Measurements from ENCODE around the gene SLCO4C1. TPM values are rescaled to one million over a fixed set of nuclear protein-coding genes. Genes with fewer than 3 reads are reported as not detected.
A peak's percentile ranks its signal among the peaks of the same experiment; 100 is the strongest.
"Not testable (repeated sequence)": the region's sequence is repeated elsewhere in the genome, so short reads cannot be mapped to it uniquely, and the experiment has no call there.

SLCO4C1 gene, protein sequence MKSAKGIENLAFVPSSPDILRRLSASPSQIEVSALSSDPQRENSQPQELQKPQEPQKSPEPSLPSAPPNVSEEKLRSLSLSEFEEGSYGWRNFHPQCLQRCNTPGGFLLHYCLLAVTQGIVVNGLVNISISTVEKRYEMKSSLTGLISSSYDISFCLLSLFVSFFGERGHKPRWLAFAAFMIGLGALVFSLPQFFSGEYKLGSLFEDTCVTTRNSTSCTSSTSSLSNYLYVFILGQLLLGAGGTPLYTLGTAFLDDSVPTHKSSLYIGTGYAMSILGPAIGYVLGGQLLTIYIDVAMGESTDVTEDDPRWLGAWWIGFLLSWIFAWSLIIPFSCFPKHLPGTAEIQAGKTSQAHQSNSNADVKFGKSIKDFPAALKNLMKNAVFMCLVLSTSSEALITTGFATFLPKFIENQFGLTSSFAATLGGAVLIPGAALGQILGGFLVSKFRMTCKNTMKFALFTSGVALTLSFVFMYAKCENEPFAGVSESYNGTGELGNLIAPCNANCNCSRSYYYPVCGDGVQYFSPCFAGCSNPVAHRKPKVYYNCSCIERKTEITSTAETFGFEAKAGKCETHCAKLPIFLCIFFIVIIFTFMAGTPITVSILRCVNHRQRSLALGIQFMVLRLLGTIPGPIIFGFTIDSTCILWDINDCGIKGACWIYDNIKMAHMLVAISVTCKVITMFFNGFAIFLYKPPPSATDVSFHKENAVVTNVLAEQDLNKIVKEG
- under 1 TPM; 0.25 to 0.42 TPM for total RNA-seq

DNA sequence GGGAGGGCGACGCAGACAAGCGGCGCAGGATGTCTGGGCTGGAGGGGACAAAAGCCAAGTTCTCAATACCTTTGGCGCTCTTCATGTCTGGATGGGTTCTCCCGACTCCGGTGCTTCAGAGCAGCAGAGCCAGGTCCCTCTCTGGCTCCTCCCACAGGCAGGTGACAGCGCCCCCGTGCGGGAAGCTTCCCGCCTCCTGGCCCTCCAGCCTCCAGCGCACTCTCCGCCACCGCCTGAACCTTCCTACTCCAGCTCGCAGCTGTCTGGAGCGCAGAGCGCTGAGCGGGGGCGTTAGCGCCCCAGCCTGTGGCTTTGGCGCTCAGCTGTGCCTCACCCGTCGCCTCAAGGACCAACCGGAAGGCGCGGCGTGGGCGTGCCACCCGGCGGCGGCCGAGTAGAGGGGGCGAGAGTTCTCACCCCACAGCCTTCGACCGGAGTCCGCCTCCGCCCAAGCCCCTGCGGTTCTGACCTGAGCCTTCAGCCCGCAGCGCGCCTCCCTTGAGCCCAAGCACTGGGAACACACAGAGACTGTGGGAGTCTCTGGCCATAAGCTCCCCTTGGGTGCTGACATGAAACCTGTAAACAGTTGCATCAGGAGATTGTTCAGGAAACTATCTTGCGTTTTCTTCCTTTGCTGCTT is at the start of gene SLCO4C1:
Gene SLCO4C1 (minus strand): TSS at position 107 of the 640 bp plus-strand sequence. CDS start 22 bp downstream, at position 85.
- H3K9me3 Mint-ChIP-seq: no peaks in the 10 kb centered on the region
- peaks cover 25% of the 10 kb centered on the region for H3K4me1 Mint-ChIP-seq
- H3K27ac Mint-ChIP-seq: peak within 1 kb of the TSS; percentile 60
- H3K27me3 Mint-ChIP-seq: peaks cover 12% of the 10 kb centered on the region
- peak within 1 kb of the TSS; percentile 78 for H3K4me3 Mint-ChIP-seq
- POLR2A ChIA-PET: no interaction called here
- CTCF ChIA-PET: interaction anchor here (1.1 to 2.3 kb wide), 2 partner anchors 11 to 65 kb away, joined by 3 to 7 read pairs; no protein-coding TSS in a partner anchor
- no peaks in the 10 kb centered on the region for H3K36me3 Mint-ChIP-seq (ENCODE audit: low read depth)
- peak; percentile 73 for DNase-seq

DNA sequence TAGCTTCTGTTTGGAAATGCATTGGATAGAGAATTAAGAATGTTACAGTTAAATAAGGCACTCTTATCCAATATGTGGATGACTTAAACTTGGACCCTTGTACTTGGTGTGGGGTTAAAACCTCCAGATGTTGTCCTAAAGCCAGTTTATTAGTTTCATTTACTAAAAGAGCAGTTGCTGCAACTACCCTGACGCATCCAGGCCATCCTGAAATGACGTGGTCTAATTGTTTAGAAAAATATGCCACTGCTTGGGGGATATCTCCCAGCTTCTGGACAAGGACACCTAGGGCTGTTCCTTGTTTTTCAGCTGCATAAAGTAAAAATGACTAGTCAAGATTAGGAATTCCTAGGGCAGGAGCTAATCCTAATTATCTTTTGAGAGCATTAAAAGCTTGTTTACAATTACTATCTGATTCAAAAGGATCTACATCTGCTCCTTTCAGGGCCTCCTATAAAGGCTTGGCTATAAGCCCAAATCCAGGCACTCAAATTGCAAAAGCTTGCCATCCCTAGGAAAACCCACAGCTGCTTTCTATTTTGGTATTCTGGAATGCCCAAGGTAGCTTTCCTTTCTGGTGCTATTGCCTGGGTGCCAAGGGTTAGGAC is 45.7 kb upstream of the SLCO4C1 start:
- Mint-ChIP-seq H3K27ac (no peak overlapping the region), H3K27me3 (no peaks in the 10 kb centered on the region), H3K9me3 (no peaks in the 10 kb centered on the region), H3K4me3 (no peak overlapping the region), H3K4me1 (no peaks in the 10 kb centered on the region), H3K36me3 (ENCODE audit: low read depth) (no peaks in the 10 kb centered on the region)
- CTCF ChIA-PET: no interaction called here
- no peak for DNase-seq
- POLR2A ChIA-PET: no interaction called here

DNA sequence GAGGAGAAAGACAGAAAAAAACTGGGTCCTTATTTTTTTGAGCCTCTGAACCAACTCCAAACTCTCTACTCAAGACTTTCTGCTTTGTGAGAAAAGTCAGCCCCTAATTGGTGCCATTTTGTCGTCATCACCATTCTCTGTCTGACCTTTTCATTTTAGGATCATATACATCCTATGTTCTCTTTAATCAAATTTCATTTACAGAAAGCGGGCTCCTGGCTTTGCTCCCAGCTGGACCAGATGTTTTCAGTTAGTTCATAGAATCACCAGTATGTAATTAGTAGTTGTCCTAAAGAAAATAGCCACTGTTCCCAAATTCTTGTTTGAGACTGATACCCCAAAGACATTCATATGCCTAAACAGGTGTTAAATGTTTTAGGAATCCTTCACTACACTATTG is 28.6 kb upstream of the SLCO4C1 start:
- POLR2A ChIA-PET: no interaction called here
- CTCF ChIA-PET: no interaction called here
- Mint-ChIP-seq H3K36me3 (ENCODE audit: low read depth) (no peaks in the 10 kb centered on the region), H3K27me3 (no peaks in the 10 kb centered on the region), H3K27ac (no peak overlapping the region), H3K4me3 (no peak overlapping the region), H3K4me1 (no peaks in the 10 kb centered on the region), H3K9me3 (no peaks in the 10 kb centered on the region)
- DNase-seq: no peak

DNA sequence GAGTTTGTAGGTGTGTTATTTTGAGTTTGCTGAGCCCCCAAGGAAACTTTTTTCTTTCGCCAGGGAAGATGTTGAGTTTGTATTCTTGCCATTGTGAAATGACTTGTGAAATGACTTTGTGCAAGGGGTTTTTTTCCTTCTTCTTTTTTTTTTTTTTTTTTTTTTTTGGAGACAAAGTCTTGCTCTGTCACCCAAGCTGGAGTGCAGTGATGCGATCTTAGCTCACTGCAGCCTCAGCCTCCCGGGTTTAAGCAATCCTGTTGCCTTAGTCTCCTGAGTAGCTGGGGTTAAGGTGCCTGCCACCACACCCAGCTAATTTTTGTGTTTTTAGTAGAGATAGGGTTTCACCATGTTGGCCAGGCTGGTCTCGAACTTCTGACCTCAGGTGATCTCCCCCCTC is 22.7 kb upstream of the SLCO4C1 start:
- CTCF ChIA-PET; H3K4me1 Mint-ChIP-seq; DNase-seq; H3K4me3 Mint-ChIP-seq; H3K27me3 Mint-ChIP-seq; H3K9me3 Mint-ChIP-seq; H3K27ac Mint-ChIP-seq; H3K36me3 Mint-ChIP-seq (ENCODE audit: low read depth); POLR2A ChIA-PET: not testable (repeated sequence)

DNA sequence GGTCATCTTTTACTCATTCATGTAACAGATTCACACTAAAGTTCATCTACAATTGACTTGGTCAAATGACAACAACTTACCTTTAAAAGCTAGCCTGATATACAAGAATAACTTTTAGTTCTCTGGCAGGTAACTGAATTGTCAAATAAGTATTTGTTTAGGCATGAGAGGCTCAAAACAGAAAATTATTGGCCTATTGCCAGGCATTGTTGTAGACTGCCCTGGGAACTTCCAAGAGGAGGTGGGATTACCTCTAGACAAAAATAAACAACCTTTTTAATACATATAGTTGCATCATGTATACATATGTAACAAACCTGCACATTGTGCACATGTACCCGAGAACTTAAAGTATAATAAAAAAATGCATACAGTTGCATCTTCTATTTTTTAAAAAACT is 18.2 kb upstream of the SLCO4C1 start:
- H3K27ac Mint-ChIP-seq: no peak overlapping the region
- no peaks in the 10 kb centered on the region for H3K9me3 Mint-ChIP-seq
- H3K27me3 Mint-ChIP-seq: no peaks in the 10 kb centered on the region
- H3K4me3 Mint-ChIP-seq: no peak overlapping the region
- CTCF ChIA-PET: no interaction called here
- POLR2A ChIA-PET: no interaction called here
- H3K4me1 Mint-ChIP-seq: no peaks in the 10 kb centered on the region
- no peak for DNase-seq
- no peaks in the 10 kb centered on the region for H3K36me3 Mint-ChIP-seq (ENCODE audit: low read depth)

DNA sequence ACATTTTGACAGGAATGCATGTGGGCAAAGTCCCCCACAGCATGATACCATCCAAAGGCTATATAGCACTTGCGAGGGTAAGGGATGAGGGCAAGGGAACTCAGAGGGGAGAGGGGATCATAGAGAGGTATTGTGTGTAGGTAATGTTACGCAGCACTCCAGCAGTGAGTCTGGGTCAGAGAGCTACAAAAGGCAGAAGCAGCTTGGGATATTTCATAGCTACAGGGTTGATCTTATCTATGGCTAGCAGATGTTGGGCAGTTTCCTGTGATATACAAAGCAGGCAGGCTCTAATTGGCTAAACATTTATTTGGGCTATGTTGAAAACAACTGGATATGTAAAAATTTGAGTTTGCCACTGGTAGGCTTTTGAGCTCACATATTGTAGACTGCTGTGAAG is 17.8 kb upstream of the SLCO4C1 start:
- H3K4me3 Mint-ChIP-seq: no peak overlapping the region
- ChIA-PET POLR2A (no interaction called here), CTCF (no interaction called here)
- H3K27ac Mint-ChIP-seq: no peak overlapping the region
- no peak for DNase-seq
- H3K9me3 Mint-ChIP-seq: no peaks in the 10 kb centered on the region
- H3K36me3 Mint-ChIP-seq (ENCODE audit: low read depth): no peaks in the 10 kb centered on the region
- H3K4me1 Mint-ChIP-seq: no peaks in the 10 kb centered on the region
- no peaks in the 10 kb centered on the region for H3K27me3 Mint-ChIP-seq

DNA sequence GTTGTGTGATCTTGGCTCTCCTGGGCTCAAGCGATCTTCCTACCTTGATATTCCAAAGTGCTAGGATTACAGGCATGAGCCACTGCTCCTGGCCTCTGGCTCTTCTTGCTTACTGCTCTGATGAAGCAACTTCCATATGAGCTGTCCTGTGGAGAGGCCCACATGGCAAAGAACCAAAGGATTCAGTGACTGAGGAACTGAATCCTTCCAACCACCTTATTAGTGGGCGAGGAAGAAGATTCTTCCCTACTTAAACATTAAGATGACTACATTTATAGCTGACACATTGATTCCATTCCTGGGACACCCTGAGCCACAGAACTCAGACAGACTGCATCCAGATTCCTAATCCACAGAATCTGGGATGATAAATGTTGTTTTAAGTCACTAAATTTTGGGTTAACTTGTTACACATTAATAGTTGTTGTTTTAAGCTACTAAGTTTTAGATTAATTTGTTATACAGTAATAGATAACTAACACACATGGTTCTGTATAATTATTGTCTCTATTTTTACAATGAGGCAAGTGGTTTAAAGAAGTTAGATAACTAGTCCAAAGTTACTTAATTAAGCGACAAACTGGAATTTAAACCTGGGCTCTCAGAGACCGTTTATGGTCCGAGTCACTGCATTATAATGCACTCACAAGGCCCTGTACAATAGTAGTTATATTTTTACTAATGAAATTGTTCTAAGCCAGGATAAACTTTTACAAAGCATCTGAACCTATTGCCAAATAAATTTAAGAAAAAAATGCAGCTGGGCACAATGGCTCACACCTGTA is 16.7 kb upstream of the SLCO4C1 start:
- H3K4me3 Mint-ChIP-seq: no peak overlapping the region

DNA sequence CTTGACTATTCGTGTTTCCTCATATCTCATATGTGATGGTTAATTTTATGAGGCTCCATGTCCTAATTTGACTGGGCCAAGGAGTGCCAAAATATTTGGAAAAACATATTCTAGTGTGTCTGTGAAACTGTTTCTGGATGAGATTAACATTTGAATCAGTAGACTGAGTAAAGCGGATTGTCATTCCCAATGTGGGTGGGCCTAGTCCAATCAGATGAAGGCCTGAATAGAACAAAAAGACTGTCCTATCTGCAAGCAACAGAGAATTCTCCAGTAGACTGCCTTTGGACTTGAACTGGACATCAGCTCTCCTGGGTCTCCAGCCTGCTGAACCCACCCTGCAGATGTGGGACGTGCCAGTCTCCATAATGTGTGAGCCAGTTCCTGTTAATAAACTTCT is 13.5 kb upstream of the SLCO4C1 start:
- ChIA-PET CTCF (no interaction called here), POLR2A (no interaction called here)
- Mint-ChIP-seq H3K4me3 (no peak overlapping the region), H3K4me1 (no peaks in the 10 kb centered on the region), H3K27me3 (no peaks in the 10 kb centered on the region), H3K36me3 (ENCODE audit: low read depth) (no peaks in the 10 kb centered on the region), H3K27ac (no peak overlapping the region), H3K9me3 (no peaks in the 10 kb centered on the region)
- no peak for DNase-seq

More for the DNA sequence above, 16.7 kb upstream of the SLCO4C1 start:
- H3K27ac Mint-ChIP-seq: no peak overlapping the region
- ChIA-PET POLR2A (no interaction called here), CTCF (no interaction called here)
- H3K27me3 Mint-ChIP-seq: no peaks in the 10 kb centered on the region
- no peaks in the 10 kb centered on the region for H3K9me3 Mint-ChIP-seq
- H3K4me1 Mint-ChIP-seq: no peaks in the 10 kb centered on the region
- DNase-seq: no peak
- no peaks in the 10 kb centered on the region for H3K36me3 Mint-ChIP-seq (ENCODE audit: low read depth)

DNA sequence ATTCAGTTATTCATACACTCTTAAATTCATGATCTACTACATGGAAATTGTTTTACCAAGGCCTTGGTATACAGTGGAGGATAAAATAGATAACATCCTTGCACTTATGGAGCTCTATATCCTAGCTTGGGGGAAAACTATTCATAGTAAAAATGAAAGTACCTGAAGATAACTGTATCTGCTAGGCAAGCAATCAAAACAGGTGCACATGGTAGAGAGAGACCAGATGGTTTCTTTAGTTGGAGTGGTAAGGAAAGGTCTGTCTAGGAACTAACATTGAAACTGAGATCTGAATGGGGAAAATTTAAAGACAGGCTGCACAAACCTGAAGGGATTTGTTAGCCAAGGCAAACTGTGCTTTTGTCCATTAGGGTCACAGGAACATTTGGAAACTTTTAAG is 11.1 kb upstream of the SLCO4C1 start:
- no peak for DNase-seq
- Mint-ChIP-seq H3K4me3 (no peak overlapping the region), H3K27me3 (no peaks in the 10 kb centered on the region), H3K36me3 (ENCODE audit: low read depth) (no peaks in the 10 kb centered on the region), H3K9me3 (no peaks in the 10 kb centered on the region), H3K27ac (no peak overlapping the region), H3K4me1 (no peaks in the 10 kb centered on the region)
- ChIA-PET POLR2A (no interaction called here), CTCF (no interaction called here)

DNA sequence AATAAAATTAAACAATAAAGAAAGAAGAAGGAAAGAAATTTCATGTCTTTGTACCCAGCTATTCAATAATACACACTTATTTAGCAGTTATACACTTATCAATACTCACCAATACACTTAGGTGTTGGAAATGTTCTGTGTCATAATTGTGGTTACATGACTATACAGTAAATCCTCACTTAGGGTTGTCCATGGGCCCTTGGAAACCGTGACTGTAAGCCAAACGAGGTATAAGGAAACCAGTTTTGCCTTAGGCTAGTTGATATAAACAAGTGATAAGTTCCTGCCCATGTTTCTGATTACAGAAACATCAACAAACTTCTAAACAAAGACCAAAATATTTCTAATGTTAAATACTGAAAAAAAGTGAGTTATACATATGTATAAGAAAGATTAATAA is 10.0 kb upstream of the SLCO4C1 start:
- no peaks in the 10 kb centered on the region for H3K4me1 Mint-ChIP-seq
- H3K27ac Mint-ChIP-seq: no peak overlapping the region
- no peaks in the 10 kb centered on the region for H3K36me3 Mint-ChIP-seq (ENCODE audit: low read depth)
- no peak overlapping the region for H3K4me3 Mint-ChIP-seq
- no peaks in the 10 kb centered on the region for H3K9me3 Mint-ChIP-seq
- CTCF ChIA-PET: no interaction called here
- POLR2A ChIA-PET: no interaction called here
- DNase-seq: no peak
- no peaks in the 10 kb centered on the region for H3K27me3 Mint-ChIP-seq

DNA sequence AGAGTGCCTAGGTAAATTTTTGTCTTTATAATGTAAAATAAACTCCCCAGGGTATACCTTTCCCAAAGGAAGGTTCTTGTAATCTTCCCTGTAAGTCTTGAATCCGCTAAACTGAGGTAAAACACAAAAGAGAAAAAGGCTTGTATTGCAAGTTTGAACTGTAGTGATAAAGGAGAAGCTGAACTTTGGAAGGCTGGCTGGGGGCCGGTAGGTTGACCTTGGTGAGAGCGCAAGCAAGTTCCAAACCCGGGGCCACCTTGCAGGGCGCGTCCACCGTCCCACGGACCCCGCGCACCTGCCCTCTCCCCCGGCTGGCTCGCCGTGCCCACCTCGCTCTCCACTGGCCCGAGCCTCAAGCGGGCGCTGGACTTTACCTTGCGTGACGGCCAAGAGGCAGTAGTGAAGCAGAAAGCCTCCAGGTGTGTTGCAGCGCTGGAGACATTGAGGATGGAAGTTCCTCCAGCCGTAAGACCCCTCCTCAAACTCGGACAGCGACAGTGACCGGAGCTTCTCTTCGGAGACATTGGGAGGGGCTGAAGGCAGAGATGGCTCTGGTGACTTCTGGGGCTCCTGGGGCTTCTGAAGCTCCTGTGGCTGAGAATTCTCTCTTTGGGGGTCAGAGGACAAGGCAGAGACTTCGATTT is 428 bp downstream of the SLCO4C1 start:
- H3K36me3 Mint-ChIP-seq (ENCODE audit: low read depth): no peaks in the 10 kb centered on the region
- ChIA-PET CTCF (interaction anchor here (1.1 to 2.3 kb wide), 2 partner anchors 10 to 65 kb away, joined by 3 to 7 read pairs; no protein-coding TSS in a partner anchor), POLR2A (no interaction called here)
- no peaks in the 10 kb centered on the region for H3K9me3 Mint-ChIP-seq
- no peak for DNase-seq
- peaks cover 25% of the 10 kb centered on the region for H3K4me1 Mint-ChIP-seq
- peak overlapping the region; percentile 78 for H3K4me3 Mint-ChIP-seq
- peak overlapping the region; percentile 60 for H3K27ac Mint-ChIP-seq
- peaks cover 12% of the 10 kb centered on the region for H3K27me3 Mint-ChIP-seq

DNA sequence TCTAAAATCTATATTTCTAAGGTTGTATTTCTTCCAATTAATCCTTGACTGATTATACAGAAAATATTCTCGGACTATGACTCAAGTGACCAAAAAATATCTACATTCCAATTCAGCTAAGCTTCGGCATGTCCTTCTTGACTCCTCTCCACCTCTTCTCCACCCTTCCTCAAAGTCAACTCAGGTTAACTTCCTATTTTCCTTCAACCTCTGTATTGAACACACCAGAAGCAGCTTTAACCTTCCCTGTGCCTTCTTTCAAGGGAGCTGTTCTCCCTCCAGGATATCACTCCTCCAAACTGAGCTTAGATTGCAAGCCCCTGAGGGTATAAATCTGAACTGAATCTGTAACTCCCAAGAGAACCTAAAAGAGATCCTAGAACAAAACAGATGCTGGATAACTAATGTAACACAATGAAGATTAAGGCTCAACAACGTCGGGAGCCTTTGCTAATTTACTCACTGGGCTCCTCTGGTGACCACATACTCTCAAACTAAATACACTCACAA is 1.1 kb downstream of the SLCO4C1 start:
- Mint-ChIP-seq H3K36me3 (ENCODE audit: low read depth) (no peaks in the 10 kb centered on the region), H3K27ac (no peak overlapping the region), H3K27me3 (peaks cover 12% of the 10 kb centered on the region), H3K4me1 (peaks cover 25% of the 10 kb centered on the region), H3K9me3 (no peaks in the 10 kb centered on the region), H3K4me3 (peak overlapping the region; percentile 78)
- ChIA-PET POLR2A (no interaction called here), CTCF (interaction anchor here (0.8 to 2.3 kb wide), 3 partner anchors 9 to 67 kb away, joined by 3 to 7 read pairs (median 3); no protein-coding TSS in a partner anchor)
- DNase-seq: no peak
